Uterus (tissue), 4 donors: Measurements from ENCODE around the gene TCF3. TPM values are rescaled to one million over a fixed set of nuclear protein-coding genes. Genes with fewer than 3 reads are reported as not detected.
"Not testable (repeated sequence)": the region's sequence is repeated elsewhere in the genome, so short reads cannot be mapped to it uniquely, and the experiment has no call there.

Experiments used
- DNase-seq, 2 donors: peaks; one replicate each; pipeline ENCODE4 v3.0.0-alpha.2; 2019 to 2020
- H3K27ac ChIP-seq, 2 donors: fragments of 200-600 bp; sonication (generic); 1 replicate in 1 of 2; 2 replicates in 1 of 2; pipeline ENCODE4 v1.5.1; 2016 to 2018
- H3K27me3 ChIP-seq, 2 donors: fragments of 200-600 bp; sonication (generic); one replicate each; pipeline ENCODE4 v1.5.1; 2018 to 2019; ENCODE audit warnings: control low read depth in 1 of 2
- H3K36me3 ChIP-seq, 2 donors: fragments of 200-600 bp; sonication (generic); one replicate each; pipeline ENCODE4 v1.5.1; 2019; ENCODE audit warnings: control low read depth in 1 of 2
- H3K4me1 ChIP-seq, 2 donors: fragments of 200-600 bp; sonication (generic); one replicate each; pipeline ENCODE4 v1.5.1; 2018 to 2019; ENCODE audit warnings: control low read depth in 1 of 2
- H3K4me3 ChIP-seq, 2 donors: fragments of 200-600 bp; sonication (generic); 1 replicate in 1 of 2; 2 replicates in 1 of 2; pipeline ENCODE4 v1.5.1; 2018 to 2019; ENCODE audit warnings: mild to moderate bottlenecking in 1 of 2
- H3K9me3 ChIP-seq, 2 donors: fragments of 200-600 bp; sonication (generic); one replicate each; pipeline ENCODE4 v1.5.1; 2019; ENCODE audit warnings: control low read depth in 1 of 2
- CTCF ChIP-seq, 4 experiments: fragments of 200-600 bp in 2 of 4; fragments of 450-650 bp in 2 of 4; sonication (generic) in 2 of 4; IDR thresholded peaks; one replicate each; pipeline ENCODE4 v1.5.1; 2016 to 2019; ENCODE audit warnings: antibody characterized with exemption in 4 of 4, mild to moderate bottlenecking in 2 of 4, moderate library complexity in 1 of 4
- POLR2A ChIP-seq, 2 donors: fragments of 450-650 bp; IDR thresholded peaks; one replicate each; pipeline ENCODE4 v1.6.1; 2016; ENCODE audit warnings: antibody characterized with exemption in 2 of 2, mild to moderate bottlenecking in 1 of 2, moderate library complexity in 1 of 2
- intact Hi-C: fragments of 100-400 bp; cut with DNase I; formaldehyde crosslinking; loops from one replicate; pipeline ENCODE4 v1.15.1; 2023; ENCODE audit warnings: low total_unique reads
- total RNA-seq, 4 donors: library from RNA; depleted of rRNA in 3 of 4; stranded (reverse); fragments of >200 nt in 3 of 4; gene quantifications; one replicate each; pipeline versions ENCODE4 v1.1.0 to v1.2.4, GENCODE V29; 2014 to 2023
- donor health status: DM: yes; HTN: yes; CAD: no.

TCF3 gene
- total RNA-seq, 4 donors from 2014 or later: 15.6 to 132 (median 65.7) TPM

DNA sequence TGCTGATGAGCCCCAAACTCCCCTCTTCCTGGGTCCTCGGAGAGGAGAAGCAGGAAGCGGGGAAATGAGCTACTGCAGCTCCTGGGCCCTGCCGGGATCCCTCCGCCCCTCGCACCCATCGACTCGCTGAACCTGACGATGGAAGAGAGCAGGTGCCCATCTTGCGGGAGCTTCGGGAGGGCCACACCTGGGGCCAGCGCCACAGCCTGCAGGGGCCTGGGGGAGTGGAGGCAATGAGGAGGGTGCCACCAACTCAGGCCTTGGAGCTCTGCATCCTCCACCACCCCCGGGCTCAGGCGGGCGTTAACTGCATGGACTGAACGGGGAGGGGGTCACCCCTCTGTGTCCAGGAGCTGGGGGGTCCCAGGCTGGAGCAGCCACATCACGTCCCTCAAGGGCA, 8.3 kb downstream of the TCF3 start:
- no peak for DNase-seq
- Histone ChIP-seq H3K4me3 (no peak overlapping the region), H3K4me1 (no peaks in the 10 kb centered on the region), H3K9me3 (no peaks in the 10 kb centered on the region), H3K36me3 (no peaks in the 10 kb centered on the region), H3K27me3 (no peaks in the 10 kb centered on the region), H3K27ac (no peak overlapping the region)
- intact Hi-C loops: no loop called here
- no peak for TF ChIP-seq POLR2A (IDR thresholded peaks at IDR 0.05)
- TF ChIP-seq CTCF (IDR thresholded peaks at IDR 0.05): no peak

- intact Hi-C loops, H3K36me3 ChIP-seq, H3K9me3 ChIP-seq, H3K27me3 ChIP-seq, H3K4me3 ChIP-seq, H3K4me1 ChIP-seq, H3K27ac ChIP-seq, DNase-seq: not testable (repeated sequence)
Observed at GRCh38 chr19:1640893-1641448, 11.4 kb downstream of the TCF3 start.

- Histone ChIP-seq H3K4me3 (no peak overlapping the region), H3K36me3 (no peaks in the 10 kb centered on the region), H3K9me3 (no peaks in the 10 kb centered on the region), H3K4me1 (no peaks in the 10 kb centered on the region), H3K27me3 (no peaks in the 10 kb centered on the region), H3K27ac (no peak overlapping the region)
- intact Hi-C loops: no loop called here
- no peak for TF ChIP-seq CTCF (IDR thresholded peaks at IDR 0.05)
- DNase-seq: no peak
Observed at GRCh38 chr19:1636325-1637236, 15.8 kb downstream of the TCF3 start.

GRCh38 chr19:1634938-1635243, 17.5 kb downstream of the TCF3 start:
- no peaks in the 10 kb centered on the region for H3K36me3 ChIP-seq
- H3K27me3 ChIP-seq: no peaks in the 10 kb centered on the region
- H3K27ac ChIP-seq: no peak overlapping the region
- DNase-seq: no peak
- H3K4me1 ChIP-seq: no peaks in the 10 kb centered on the region
- no peaks in the 10 kb centered on the region for H3K9me3 ChIP-seq
- intact Hi-C loops: no loop called here
- no peak for TF ChIP-seq CTCF (IDR thresholded peaks at IDR 0.05)
- TF ChIP-seq POLR2A (IDR thresholded peaks at IDR 0.05): no peak
- no peak overlapping the region for H3K4me3 ChIP-seq

- intact Hi-C loops: no loop called here
- Histone ChIP-seq H3K4me1 (no peaks in the 10 kb centered on the region), H3K36me3 (no peaks in the 10 kb centered on the region), H3K27me3 (no peaks in the 10 kb centered on the region), H3K27ac (no peak overlapping the region), H3K4me3 (no peak overlapping the region), H3K9me3 (no peaks in the 10 kb centered on the region)
- no peak for DNase-seq
- TF ChIP-seq CTCF (IDR thresholded peaks at IDR 0.05) (no peak), POLR2A (IDR thresholded peaks at IDR 0.05) (no peak)
Observed at GRCh38 chr19:1634242-1634937, 18.0 kb downstream of the TCF3 start.
